Upper lobe of right lung (tissue), 1 donor: ENCODE measurements around the gene EGFL6. TPM values are rescaled to one million over a fixed set of nuclear protein-coding genes. Genes with fewer than 3 reads are reported as not detected.

ENCODE experiments used
- ATAC-seq: fragments of 200-7000 bp; cut with Tn5 transposase; one replicate; pipeline ENCODE4 v1.9.1; 2020; ENCODE audit warnings: mild to moderate bottlenecking, moderate library complexity
- DNase-seq: peaks from one replicate; pipeline ENCODE4 v3.0.0-alpha.2; 2020
- H3K27ac ChIP-seq: fragments of 200-600 bp; one replicate; pipeline ENCODE4 v1.8.0; 2022
- H3K27me3 ChIP-seq: fragments of 200-600 bp; one replicate; pipeline ENCODE4 v1.8.0; 2022; ENCODE audit warnings: mild to moderate bottlenecking
- H3K36me3 ChIP-seq: fragments of 200-600 bp; one replicate; pipeline ENCODE4 v1.8.0; 2022
- H3K4me1 ChIP-seq: fragments of 200-600 bp; one replicate; pipeline ENCODE4 v1.8.0; 2022
- H3K4me3 ChIP-seq: fragments of 200-600 bp; one replicate; pipeline ENCODE4 v1.8.0; 2022; ENCODE audit warnings: mild to moderate bottlenecking
- H3K9me3 ChIP-seq: fragments of 200-600 bp; one replicate; pipeline ENCODE4 v1.8.0; 2022
- intact Hi-C: fragments of 100-400 bp; cut with DNase I; formaldehyde crosslinking; loops from one replicate; pipeline ENCODE4 v1.11.0; 2022
- total RNA-seq: library from RNA; stranded (reverse); fragmentation: NEBNext Ultra II Directional; extraction: Animal tissue kit (Norgen Biotek cat#: 25700); gene quantifications from one replicate; pipeline ENCODE4 v1.2.1, GENCODE V29; 2021
- TF ChIP-seq, protein P1 (sequence below): fragments of 200-600 bp; IDR thresholded peaks from one replicate; pipeline ENCODE4 v1.8.0; 2022; ENCODE audit warnings: antibody characterized with exemption
- donor health status: DM: no; HTN: yes; CAD: no; lungs with severe emphysema.

The EGFL6 gene
- total RNA-seq, 1 donor from 2014 or later = 10.1 TPM

DNA sequence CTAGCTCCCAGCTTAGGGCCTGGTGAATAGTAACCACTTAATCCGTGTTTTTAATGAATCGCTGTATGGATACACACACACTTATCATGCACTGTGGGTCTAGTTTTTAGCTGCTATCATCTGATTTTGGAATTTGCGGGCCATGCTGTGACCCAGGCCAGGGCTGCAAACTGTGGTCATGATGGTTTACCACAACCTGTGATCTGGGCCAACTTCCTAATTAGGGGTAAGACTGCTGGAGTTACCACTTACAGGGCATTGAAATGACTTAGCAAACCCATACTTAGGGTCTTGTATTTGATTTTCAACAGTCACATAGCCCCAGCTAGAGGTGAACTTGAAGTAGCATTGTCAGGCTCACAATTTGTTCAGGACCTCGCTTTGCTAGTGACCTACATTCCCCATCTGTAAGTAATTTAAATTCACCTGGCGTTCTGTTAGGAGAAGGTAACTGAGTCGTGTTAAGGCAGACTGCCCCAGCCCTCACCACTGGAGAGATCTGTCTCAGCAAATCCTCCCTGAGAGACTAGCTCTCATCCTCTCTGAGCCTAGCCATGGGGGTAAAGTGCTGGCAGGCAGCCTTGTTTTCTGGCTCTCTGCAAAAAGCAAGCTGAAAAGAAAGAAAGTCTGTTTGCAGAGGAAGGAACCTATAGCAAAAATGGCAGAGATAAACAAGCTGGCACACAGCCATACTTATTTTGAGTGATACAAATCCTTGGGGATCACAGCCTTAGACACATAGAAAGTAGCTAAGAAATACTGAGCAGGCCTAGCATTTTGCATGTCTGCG, 33.8 kb upstream of the EGFL6 start:
- no peaks in the 10 kb centered on the region for H3K9me3 ChIP-seq
- ATAC-seq (no peak), DNase-seq (no peak)
- H3K36me3 ChIP-seq = no peaks in the 10 kb centered on the region
- no peaks in the 10 kb centered on the region for H3K27me3 ChIP-seq
- intact Hi-C loops = no loop called here
- H3K4me1 ChIP-seq = no peaks in the 10 kb centered on the region
- TF ChIP-seq, protein P1, sequence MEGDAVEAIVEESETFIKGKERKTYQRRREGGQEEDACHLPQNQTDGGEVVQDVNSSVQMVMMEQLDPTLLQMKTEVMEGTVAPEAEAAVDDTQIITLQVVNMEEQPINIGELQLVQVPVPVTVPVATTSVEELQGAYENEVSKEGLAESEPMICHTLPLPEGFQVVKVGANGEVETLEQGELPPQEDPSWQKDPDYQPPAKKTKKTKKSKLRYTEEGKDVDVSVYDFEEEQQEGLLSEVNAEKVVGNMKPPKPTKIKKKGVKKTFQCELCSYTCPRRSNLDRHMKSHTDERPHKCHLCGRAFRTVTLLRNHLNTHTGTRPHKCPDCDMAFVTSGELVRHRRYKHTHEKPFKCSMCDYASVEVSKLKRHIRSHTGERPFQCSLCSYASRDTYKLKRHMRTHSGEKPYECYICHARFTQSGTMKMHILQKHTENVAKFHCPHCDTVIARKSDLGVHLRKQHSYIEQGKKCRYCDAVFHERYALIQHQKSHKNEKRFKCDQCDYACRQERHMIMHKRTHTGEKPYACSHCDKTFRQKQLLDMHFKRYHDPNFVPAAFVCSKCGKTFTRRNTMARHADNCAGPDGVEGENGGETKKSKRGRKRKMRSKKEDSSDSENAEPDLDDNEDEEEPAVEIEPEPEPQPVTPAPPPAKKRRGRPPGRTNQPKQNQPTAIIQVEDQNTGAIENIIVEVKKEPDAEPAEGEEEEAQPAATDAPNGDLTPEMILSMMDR = no peak
- H3K4me3 ChIP-seq = no peak overlapping the region
- H3K27ac ChIP-seq = no peak overlapping the region

DNA sequence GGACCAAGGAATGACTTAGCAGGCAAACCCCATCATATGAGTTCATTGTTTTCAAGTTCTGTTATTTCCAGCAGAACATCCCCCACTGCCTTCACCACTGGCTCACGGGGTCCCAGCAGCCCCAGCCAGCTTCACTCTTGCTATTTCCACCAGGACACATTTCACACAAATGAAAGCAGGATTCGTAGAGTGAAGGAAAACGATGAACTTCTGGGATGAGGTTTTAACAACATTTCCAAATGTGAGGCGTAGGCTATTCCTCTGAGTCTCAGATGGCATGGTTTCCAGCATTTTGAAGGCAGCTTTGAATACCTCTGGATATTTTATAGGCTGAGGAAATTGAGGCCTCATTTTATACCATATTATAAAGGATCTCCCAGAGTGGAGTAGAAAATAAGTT, 32.9 kb upstream of the EGFL6 start:
- H3K36me3 ChIP-seq = no peaks in the 10 kb centered on the region
- no peaks in the 10 kb centered on the region for H3K27me3 ChIP-seq
- no peak overlapping the region for H3K27ac ChIP-seq
- intact Hi-C loops = no loop called here
- H3K9me3 ChIP-seq = no peaks in the 10 kb centered on the region
- no peaks in the 10 kb centered on the region for H3K4me1 ChIP-seq
- TF ChIP-seq, protein P1 = no peak
- ATAC-seq (no peak), DNase-seq (no peak)
- no peak overlapping the region for H3K4me3 ChIP-seq

DNA sequence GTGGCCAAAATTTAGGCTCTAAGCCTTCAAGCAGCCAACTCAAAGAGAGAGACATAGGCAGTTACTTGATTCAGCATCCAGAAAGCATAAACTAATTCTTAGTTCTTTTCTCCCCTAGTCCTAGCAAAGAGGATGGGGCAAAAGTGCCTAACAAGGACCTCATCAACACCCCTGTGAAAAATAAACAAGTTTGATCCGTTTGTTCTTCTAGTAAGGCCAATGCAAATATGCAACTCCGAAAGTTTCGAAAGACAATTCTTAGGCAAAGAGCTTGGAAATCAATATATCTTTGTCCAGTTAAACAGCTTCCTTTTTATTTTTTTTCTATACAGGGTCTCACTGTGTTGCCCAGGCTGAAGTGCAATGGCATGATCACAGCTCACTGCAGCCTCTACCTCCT, 31.0 kb upstream of the EGFL6 start:
- no peaks in the 10 kb centered on the region for H3K4me1 ChIP-seq
- TF ChIP-seq, protein P1 = no peak
- no peaks in the 10 kb centered on the region for H3K9me3 ChIP-seq
- no peak for DNase-seq
- no peak for ATAC-seq
- H3K36me3 ChIP-seq = no peaks in the 10 kb centered on the region
- intact Hi-C loops = no loop called here
- no peak overlapping the region for H3K4me3 ChIP-seq
- no peaks in the 10 kb centered on the region for H3K27me3 ChIP-seq
- H3K27ac ChIP-seq = no peak overlapping the region

DNA sequence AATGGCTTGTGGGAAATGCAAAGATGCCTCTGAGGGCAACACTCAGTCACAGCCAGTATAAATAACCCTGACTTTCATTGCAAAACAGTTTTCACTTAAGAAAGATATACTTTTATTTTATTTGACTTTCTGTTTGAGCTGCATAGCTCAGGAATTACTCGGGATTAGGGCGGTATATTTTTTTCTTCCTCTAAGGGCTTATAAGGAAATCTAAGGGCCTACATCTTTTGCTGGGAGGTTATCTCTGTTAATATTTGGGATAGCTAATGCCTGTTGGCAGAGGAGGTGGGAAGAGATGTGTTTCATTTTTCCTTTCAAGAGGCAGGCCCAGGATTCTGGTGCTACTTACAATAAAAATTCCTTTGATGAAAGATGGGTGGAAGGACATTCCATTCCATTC, 28.8 kb upstream of the EGFL6 start:
- Histone ChIP-seq H3K4me3 (no peak overlapping the region), H3K27me3 (no peaks in the 10 kb centered on the region), H3K4me1 (no peaks in the 10 kb centered on the region), H3K27ac (no peak overlapping the region), H3K9me3 (no peaks in the 10 kb centered on the region), H3K36me3 (no peaks in the 10 kb centered on the region)
- TF ChIP-seq, protein P1 = no peak
- DNase-seq (no peak), ATAC-seq (no peak)
- intact Hi-C loops = no loop called here

DNA sequence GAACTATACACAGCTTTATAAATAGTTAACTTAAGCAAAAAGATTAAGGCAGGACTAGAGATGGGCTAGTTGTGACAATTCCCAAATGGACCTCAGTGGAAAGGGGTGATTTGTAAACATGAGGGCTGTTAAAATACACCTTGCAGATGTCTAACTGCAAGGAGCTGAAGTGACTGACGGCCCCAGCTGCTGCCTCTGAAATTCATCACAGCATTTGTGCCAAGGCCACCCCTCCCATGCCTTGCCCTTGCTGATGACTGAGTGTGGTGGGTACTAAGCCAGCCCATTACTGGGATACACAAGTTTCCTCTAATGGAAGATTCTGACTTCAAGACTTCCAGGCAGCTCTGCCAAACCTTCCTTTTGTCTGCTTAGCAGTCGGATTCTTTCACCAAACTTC, 23.7 kb upstream of the EGFL6 start:
- no peaks in the 10 kb centered on the region for H3K9me3 ChIP-seq
- no peak overlapping the region for H3K4me3 ChIP-seq
- no peaks in the 10 kb centered on the region for H3K4me1 ChIP-seq
- TF ChIP-seq, protein P1 = no peak
- H3K36me3 ChIP-seq = no peaks in the 10 kb centered on the region
- ATAC-seq (no peak), DNase-seq (no peak)
- no peaks in the 10 kb centered on the region for H3K27me3 ChIP-seq
- no peak overlapping the region for H3K27ac ChIP-seq
- intact Hi-C loops = no loop called here
